ENCODE data around the gene NEK4. TPM values are rescaled to one million over a fixed set of nuclear protein-coding genes. Genes with fewer than 3 reads are reported as not detected.

NEK4 gene
- total RNA-seq, 1 experiment from 2014 or later: 33.8 TPM

DNA sequence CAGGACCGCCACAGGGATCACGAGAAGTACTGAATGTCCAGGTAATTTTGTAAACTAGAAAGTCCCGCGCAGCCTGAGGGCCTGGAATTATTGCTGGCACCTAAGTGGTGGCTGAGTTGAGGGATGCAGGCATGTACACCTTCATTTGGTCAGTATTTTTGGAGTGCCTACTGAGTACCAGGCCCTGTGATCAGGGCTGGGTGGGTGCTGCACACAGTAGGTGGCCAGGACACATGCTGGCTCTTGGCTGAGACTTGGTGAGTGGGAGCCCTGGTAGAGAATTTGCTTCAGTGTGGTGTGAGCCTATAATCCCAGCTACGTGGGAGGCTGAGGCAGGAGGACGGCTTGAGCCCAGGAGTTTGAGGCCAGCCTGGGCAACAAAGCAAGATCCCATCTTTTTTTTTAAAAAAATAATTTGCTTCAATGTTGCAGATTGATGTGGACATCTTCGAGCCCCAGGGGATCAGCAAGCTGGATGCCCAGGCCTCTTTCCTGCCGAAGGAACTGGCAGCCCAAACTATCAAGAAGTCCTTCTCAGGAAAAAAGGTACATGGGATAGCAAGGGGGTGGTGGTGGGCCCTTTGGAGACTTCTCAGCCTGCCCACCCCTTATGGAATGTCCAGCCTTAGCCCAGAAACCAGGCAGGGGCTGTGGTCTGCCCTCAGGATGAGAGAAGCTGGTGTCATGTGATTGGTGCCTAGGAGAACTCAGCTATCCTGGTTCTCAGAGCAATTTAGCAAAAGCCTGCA, 9.3 kb upstream of the NEK4 start:
- intact Hi-C loops (cut with micrococcal nuclease; ENCODE audit: unreplicated experiment): no loop called here
- Mint-ChIP-seq H3K4me3 (ENCODE audit: low read depth, unreplicated experiment) (no peak overlapping the region), H3K27ac (ENCODE audit: unreplicated experiment) (no peak overlapping the region), H3K9me3 (ENCODE audit: low read depth, unreplicated experiment) (no peaks in the 10 kb centered on the region), H3K4me1 (ENCODE audit: low read depth, unreplicated experiment) (peaks cover 34% of the 10 kb centered on the region), H3K36me3 (ENCODE audit: insufficient read depth, unreplicated experiment) (no peaks in the 10 kb centered on the region), H3K27me3 (ENCODE audit: unreplicated experiment) (peaks cover 39% of the 10 kb centered on the region)
- no peak for TF ChIP-seq CTCF (IDR thresholded peaks at IDR 0.05; ENCODE audit: unreplicated experiment)
- CTCF ChIA-PET: no interaction called here
- no peak for DNase-seq
- BruUV-seq (replicated peaks): no TSS peak

GRCh38 chr3:52779011-52779836, 8.5 kb upstream of the NEK4 start:
- no peak for DNase-seq
- no peaks in the 10 kb centered on the region for H3K36me3 Mint-ChIP-seq (ENCODE audit: insufficient read depth, unreplicated experiment)
- no peak overlapping the region for H3K27ac Mint-ChIP-seq (ENCODE audit: unreplicated experiment)
- no peak for TF ChIP-seq CTCF (IDR thresholded peaks at IDR 0.05; ENCODE audit: unreplicated experiment)
- no TSS peak for BruUV-seq (replicated peaks)
- no peak overlapping the region for H3K4me3 Mint-ChIP-seq (ENCODE audit: low read depth, unreplicated experiment)
- peaks cover 38% of the 10 kb centered on the region for H3K4me1 Mint-ChIP-seq (ENCODE audit: low read depth, unreplicated experiment)
- CTCF ChIA-PET: no interaction called here
- intact Hi-C loops (cut with micrococcal nuclease; ENCODE audit: unreplicated experiment): no loop called here
- H3K9me3 Mint-ChIP-seq (ENCODE audit: low read depth, unreplicated experiment): no peaks in the 10 kb centered on the region
- H3K27me3 Mint-ChIP-seq (ENCODE audit: unreplicated experiment): peaks cover 37% of the 10 kb centered on the region

DNA sequence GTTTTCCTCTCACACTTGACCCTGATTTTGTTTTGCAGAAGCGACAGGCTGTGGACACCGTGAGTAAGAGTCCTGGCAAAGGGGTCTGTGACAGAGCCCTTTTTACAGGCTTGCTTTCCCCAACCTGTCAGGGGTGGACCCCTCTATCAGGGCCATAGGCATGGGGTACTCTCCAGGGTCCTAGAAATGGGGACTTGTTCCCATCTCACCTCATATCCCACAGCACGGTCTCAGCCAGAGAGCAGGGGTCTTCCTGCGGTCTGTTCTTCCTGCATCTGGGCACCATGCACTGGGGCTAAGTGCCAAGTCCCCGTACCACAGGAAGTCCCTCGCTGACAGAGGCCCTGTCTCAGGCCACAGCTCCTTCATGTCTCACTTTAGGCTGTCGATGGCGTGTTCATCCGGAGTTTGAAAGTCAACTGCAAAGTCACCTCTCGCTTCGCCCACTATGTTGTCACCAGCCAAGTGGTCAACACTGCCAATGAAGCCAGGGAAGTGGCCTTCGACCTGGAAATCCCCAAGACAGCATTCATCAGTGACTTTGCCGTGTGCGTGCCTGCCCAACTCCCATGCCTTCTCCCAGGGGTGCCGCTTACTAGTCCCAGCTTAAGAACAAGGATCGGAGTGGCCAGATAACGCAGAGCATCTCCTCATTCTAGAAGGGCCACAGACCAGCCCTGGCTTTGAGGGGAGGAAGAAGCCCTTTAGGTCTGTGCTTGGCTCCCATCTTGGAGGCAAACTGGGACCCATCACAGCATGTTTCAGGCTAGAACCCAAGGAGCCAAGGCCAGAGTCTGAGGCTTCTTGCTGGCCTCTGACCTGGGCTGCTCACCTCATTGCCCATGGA, 7.4 kb upstream of the NEK4 start:
- Mint-ChIP-seq H3K27ac (ENCODE audit: unreplicated experiment) (no peak overlapping the region), H3K9me3 (ENCODE audit: low read depth, unreplicated experiment) (no peaks in the 10 kb centered on the region), H3K4me3 (ENCODE audit: low read depth, unreplicated experiment) (no peak overlapping the region), H3K27me3 (ENCODE audit: unreplicated experiment) (peaks cover 27% of the 10 kb centered on the region), H3K36me3 (ENCODE audit: insufficient read depth, unreplicated experiment) (no peaks in the 10 kb centered on the region), H3K4me1 (ENCODE audit: low read depth, unreplicated experiment) (peaks cover 38% of the 10 kb centered on the region)
- TF ChIP-seq CTCF (IDR thresholded peaks at IDR 0.05; ENCODE audit: unreplicated experiment): no peak
- intact Hi-C loops (cut with micrococcal nuclease; ENCODE audit: unreplicated experiment): no loop called here
- CTCF ChIA-PET: interaction anchor here (1.3 kb wide), 1 partner anchor 14 kb away, joined by 3 read pairs; no protein-coding TSS in a partner anchor
- BruUV-seq (replicated peaks): no TSS peak
- DNase-seq: no peak

All from Calu3 (cell line).